HG02678 (cell line): ENCODE results near the gene BRD4.

Source experiments
- ATAC-seq: cut with Tn5 transposase; IDR thresholded peaks from one replicate; pipeline ENCODE4 v1.9.1; 2021; ENCODE audit warnings: mild to moderate bottlenecking, moderate library complexity; ENCODE audit not compliant: unreplicated experiment

BRD4 gene

DNA sequence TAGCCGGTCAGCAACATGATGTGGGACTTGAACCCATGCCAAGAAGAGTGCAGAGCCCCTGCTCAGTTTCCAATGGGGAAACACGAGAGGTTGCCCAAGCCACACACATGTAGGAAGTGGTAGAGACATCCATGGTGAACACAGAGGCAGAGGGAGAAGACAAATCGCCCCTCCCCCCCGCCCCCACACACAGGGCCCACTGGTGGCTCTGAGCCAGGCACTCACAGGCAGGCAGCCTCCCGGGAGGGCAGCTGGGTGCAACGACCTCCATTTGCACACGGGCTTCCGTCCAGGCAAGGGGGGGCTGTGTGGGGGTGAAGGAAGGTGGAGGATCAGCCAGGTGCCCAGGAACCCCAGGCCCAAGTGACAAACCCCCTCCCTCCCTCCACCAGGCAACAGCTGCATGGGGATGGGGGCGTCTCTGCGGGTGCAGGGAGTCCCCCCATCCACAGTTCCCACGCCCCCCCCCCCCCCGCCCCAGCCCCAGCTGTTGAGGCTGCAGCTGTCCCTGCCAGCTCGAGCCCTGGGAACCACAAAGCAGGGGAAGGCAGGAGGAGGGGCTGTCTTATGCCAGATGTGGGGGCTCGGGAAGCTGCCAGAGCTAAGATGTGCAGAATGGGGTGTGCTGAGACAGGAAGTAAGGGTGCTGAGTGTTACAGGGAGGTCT lies 134.9 kb downstream of the BRD4 start:
- no peak for ATAC-seq

DNA sequence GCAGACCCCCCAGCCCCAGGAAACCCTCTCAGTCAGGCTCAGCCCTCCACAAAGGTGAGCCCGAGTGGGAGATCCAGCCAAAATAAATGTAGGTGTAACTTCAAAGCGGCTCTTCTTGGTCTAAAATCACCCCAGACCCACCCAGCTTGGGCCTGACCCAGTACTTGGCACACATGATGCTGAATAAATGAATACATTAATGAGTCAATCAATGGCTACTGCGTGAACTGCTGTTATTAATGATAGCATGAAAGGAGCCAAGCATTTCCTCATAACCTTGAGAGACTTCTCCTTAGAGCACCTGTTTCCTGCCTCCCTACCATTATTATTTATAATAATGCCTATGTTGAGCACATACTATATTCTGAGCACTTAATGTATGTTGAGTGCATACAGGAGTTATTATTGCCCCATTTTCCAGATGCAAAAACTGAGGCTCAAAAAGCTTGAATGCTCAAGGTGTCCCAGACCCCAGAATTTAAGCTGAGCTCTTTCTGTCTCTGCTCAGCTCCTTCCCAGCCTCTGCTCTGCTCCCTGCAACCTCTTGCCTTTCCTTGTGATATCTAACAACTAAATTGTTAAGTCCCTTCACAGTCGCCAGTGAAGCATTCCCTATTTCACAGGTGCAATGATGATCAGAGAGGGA lies 135.9 kb downstream of the BRD4 start:
- no peak for ATAC-seq

- ATAC-seq = no peak
Observed at GRCh38 chr19:15195371-15196334, 136.7 kb downstream of the BRD4 start.

DNA sequence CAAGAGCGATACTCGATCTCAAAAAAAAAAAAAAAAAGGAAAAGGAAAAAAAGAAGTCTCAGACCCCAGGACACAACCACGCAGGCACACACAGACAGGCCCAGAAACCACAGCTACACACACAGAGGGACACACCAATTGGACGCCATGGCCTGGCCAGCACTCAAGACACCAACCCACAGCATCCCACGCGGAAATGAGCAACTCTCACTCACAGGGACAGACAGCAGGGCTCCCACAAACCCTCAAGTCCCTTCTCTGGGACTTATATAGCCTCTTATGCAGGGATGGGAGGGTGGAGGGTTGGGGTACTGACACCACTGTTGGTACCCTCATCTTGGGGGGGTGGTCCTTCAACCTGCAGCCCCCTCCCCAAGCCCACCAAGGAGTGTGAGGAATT lies 137.4 kb downstream of the BRD4 start:
- ATAC-seq = no peak

GRCh38 chr19:15191982-15192381 lies 140.4 kb downstream of the BRD4 start:
- ATAC-seq = no peak

DNA sequence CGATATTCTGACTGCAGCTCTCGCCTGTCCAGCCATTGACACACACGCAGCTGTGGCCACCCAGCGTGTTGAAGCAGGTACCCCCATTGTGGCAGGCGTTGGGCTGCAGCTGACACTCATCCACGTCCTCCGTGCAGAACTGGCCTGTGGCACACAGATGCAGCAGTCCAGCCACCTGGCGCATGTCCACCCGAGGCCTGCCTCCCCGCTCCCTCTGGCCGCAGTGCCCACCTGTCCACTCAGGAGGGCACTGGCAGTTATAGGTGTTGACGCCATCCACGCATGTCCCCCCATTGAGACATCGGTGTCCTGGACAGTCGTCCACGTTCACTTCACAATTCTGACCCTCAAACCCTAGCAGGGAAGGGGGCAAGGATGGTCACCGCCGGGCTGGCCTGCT lies 140.8 kb downstream of the BRD4 start:
- no peak for ATAC-seq

- no peak for ATAC-seq
Observed at GRCh38 chr19:15188851-15189250, 143.5 kb downstream of the BRD4 start.

DNA sequence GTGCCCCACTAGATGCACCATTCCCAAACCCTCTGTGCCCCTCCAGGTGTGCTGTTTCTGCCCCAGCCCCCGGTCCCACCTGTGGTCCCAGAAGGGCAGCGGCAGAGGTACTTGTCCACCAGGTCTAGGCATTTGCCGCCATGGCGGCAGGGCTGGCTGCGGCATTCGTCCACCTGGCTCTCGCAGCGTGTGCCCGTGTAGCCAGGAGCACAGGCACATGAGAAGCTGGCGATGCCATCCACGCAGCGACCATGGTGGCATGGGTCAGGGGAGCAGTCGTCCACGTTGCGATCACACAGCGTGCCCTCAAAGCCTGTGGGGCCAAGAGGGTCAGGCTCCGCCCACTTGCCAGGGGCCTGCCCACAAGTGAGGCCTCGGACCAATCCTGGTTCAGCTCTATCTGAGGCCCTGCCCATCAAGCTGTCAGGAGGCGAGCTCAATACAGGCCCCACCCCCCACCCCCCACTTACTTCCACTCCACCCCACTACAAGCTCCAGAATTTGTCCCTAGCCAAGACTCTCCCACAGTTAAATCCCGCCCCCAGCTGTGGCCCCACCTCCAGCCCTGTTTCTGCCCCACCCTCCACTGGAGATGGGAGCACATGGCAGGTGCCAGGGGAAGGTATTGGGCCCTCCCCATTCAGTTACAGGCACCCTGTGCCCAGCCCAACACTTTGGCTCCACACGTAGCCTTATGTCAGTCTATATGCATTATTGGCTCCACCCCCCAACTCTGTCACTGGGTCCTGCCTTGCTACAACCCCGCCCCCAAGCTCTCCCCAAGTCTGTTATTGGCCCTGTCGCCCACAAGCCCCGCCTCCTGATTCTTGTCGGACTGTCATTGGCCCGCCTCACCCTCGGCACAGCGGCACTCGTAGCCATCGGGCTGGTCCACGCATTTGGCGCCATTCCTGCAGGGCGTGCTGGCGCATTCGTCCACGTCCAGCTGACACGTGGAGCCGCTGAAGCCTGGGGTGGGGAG lies 145.0 kb downstream of the BRD4 start:
- no peak for ATAC-seq
